Neutrophil (primary cell): ENCODE data around the gene GRIP2.
A peak's percentile ranks its signal among the peaks of the same experiment; 100 is the strongest.

Source experiments
- H3K27ac ChIP-seq: fragments of 200-600 bp; sonication (generic); 2 replicates; pipeline ENCODE4 v1.5.1; 2016; ENCODE audit warnings: mild to moderate bottlenecking, moderate library complexity
- H3K27me3 ChIP-seq: fragments of 200-600 bp; sonication (generic); 2 replicates; pipeline ENCODE4 v1.6.0; 2016; ENCODE audit warnings: mild to moderate bottlenecking
- H3K36me3 ChIP-seq: fragments of 200-600 bp; sonication (generic); 2 replicates; pipeline ENCODE4 v1.5.1; 2017
- H3K4me1 ChIP-seq, 2 experiments: fragments of 200-600 bp in 1 of 2; sonication (generic) in 1 of 2; 1 replicate in 1 of 2; 2 replicates in 1 of 2; pipeline versions ENCODE4 v1.5.1 to v1.6.1; 2013 to 2016; ENCODE audit warnings: low read depth in 1 of 2, low read length in 1 of 2, mild to moderate bottlenecking in 1 of 2, moderate library complexity in 1 of 2; ENCODE audit not compliant: control insufficient read depth in 1 of 2, insufficient read depth in 1 of 2
- H3K4me3 ChIP-seq, 2 experiments: fragments of 200-600 bp in 1 of 2; sonication (generic) in 1 of 2; 1 replicate in 1 of 2; 2 replicates in 1 of 2; pipeline ENCODE4 v1.5.1; 2013 to 2016; ENCODE audit warnings: low read depth in 1 of 2, low read length in 1 of 2, mild to moderate bottlenecking in 1 of 2, moderate library complexity in 1 of 2
- H3K9me3 ChIP-seq: fragments of 200-600 bp; sonication (generic); 2 replicates; pipeline ENCODE4 v1.5.1; 2016
- TF ChIP-seq, protein P1 (sequence below): fragments of 200-600 bp; sonication (generic); IDR thresholded peaks from 2 replicates; pipeline ENCODE4 v1.5.1; 2016; ENCODE audit warnings: antibody characterized with exemption

GRIP2 gene

DNA sequence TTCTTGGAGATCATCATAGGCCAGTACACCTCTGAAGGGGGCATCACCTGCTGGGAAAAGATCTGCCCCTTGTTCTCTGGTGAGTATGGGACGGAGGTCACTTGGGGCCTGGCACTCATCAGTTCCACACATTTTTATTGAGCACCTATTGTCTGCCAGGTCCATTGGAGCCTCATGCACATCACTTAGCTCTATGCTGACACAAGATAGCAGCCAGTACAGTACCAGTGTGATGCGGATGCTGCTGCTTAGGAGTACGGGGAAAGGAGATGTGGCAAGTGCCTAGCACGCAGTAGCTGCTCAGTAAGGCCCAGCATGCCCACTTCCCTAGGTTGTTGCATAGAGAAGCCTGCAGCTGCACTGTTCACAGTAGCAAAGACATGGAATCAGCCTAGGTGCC is 94.4 kb downstream of the GRIP2 start:
- Histone ChIP-seq H3K27ac (peak overlapping the region; percentile 42), H3K27me3 (no peaks in the 10 kb centered on the region), H3K4me3 (no peak overlapping the region), H3K36me3 (peaks cover 94% of the 10 kb centered on the region), H3K9me3 (no peaks in the 10 kb centered on the region), H3K4me1 (peaks cover 10 to 14% of the 10 kb centered on the region in 2 experiments)
- TF ChIP-seq, protein P1, sequence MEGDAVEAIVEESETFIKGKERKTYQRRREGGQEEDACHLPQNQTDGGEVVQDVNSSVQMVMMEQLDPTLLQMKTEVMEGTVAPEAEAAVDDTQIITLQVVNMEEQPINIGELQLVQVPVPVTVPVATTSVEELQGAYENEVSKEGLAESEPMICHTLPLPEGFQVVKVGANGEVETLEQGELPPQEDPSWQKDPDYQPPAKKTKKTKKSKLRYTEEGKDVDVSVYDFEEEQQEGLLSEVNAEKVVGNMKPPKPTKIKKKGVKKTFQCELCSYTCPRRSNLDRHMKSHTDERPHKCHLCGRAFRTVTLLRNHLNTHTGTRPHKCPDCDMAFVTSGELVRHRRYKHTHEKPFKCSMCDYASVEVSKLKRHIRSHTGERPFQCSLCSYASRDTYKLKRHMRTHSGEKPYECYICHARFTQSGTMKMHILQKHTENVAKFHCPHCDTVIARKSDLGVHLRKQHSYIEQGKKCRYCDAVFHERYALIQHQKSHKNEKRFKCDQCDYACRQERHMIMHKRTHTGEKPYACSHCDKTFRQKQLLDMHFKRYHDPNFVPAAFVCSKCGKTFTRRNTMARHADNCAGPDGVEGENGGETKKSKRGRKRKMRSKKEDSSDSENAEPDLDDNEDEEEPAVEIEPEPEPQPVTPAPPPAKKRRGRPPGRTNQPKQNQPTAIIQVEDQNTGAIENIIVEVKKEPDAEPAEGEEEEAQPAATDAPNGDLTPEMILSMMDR = no peak

DNA sequence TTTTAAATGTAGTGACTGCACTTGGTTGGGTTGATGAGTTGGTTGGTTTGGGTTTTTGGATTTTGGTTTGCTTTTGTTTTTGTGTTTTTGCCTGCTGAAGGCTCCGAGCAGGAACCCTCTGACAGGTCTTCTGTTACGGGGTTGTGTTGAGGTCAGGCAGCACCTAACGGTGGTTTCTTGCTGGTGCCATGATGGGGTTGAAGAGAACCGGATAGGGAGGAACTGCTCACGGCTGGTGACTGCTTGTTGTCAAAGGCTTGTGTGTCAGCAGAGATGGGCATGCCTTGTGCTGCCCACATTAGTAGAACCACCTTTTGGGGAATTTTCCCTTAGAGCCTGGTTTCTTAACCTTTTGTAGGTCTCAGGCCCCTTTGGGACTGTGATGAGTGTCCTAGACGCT is 95.8 kb downstream of the GRIP2 start:
- Histone ChIP-seq H3K36me3 (peaks cover 83% of the 10 kb centered on the region), H3K27ac (peak overlapping the region; percentile 93), H3K4me1 (peaks cover 24 to 28% of the 10 kb centered on the region in 2 experiments), H3K9me3 (no peaks in the 10 kb centered on the region), H3K4me3 (no peak overlapping the region), H3K27me3 (no peaks in the 10 kb centered on the region)
- TF ChIP-seq, protein P1 = no peak

DNA sequence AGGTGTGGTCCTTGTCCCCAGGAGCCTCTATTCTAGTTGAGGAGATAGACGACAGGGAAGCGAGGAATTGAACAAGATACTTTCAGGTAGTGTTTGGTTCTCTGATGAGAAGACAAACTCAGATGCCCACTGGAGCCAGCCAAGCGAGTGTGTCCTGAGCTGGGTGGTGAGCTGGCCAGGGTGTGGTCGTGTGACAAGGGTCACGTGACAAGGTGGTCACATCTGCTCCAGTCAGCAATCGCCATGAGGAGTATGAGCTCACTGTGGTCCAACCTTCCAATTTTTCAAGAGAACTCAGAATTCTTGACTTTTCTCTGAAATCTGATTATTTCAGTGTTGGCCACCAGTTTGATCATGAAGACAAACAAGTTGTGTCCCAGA is 98.2 kb downstream of the GRIP2 start:
- Histone ChIP-seq H3K27ac (peak overlapping the region; percentile 93), H3K4me1 (peaks cover 46 to 52% of the 10 kb centered on the region in 2 experiments), H3K27me3 (no peaks in the 10 kb centered on the region), H3K9me3 (no peaks in the 10 kb centered on the region), H3K4me3 (no peak overlapping the region), H3K36me3 (peaks cover 58% of the 10 kb centered on the region)
- TF ChIP-seq, protein P1 = no peak

DNA sequence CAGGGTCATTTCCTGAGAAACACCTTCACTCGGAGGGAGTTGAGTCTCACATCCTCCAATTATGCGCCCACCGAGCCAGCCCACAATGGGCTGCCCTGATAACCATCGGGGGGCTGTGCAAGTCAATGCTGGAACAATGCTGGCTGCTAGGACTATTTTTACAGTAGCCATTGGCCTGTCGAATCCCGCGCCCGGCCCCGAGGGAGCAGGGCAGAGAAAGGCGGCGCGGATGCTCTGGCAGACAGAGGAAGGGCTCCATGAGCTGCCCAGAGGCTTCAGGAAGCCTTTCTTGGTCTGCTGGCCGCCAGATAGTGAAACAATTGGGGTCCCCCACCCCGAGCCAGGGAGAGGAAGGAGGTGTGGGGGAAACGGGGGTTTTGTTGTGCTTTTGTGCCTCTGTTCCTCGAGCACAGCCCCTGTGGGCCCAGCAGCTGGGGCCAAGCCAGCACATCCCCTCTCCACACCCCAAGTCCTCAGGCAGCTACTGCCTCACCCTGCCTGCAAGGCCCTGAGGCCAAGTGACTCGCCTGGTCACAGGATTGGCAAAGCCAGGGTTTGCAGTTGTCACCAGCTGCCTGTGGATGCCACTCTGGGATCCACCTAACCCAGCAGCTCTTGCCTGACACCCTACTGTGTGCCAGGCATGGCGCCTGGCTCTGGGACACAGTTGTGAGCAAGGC is 98.8 kb downstream of the GRIP2 start:
- TF ChIP-seq, protein P1 = no peak
- no peaks in the 10 kb centered on the region for H3K9me3 ChIP-seq
- no peak overlapping the region for H3K4me3 ChIP-seq
- H3K27me3 ChIP-seq = no peaks in the 10 kb centered on the region
- H3K4me1 ChIP-seq = peaks cover 51 to 58% of the 10 kb centered on the region in 2 experiments
- H3K27ac ChIP-seq = peak overlapping the region; percentile 93
- peaks cover 53% of the 10 kb centered on the region for H3K36me3 ChIP-seq

DNA sequence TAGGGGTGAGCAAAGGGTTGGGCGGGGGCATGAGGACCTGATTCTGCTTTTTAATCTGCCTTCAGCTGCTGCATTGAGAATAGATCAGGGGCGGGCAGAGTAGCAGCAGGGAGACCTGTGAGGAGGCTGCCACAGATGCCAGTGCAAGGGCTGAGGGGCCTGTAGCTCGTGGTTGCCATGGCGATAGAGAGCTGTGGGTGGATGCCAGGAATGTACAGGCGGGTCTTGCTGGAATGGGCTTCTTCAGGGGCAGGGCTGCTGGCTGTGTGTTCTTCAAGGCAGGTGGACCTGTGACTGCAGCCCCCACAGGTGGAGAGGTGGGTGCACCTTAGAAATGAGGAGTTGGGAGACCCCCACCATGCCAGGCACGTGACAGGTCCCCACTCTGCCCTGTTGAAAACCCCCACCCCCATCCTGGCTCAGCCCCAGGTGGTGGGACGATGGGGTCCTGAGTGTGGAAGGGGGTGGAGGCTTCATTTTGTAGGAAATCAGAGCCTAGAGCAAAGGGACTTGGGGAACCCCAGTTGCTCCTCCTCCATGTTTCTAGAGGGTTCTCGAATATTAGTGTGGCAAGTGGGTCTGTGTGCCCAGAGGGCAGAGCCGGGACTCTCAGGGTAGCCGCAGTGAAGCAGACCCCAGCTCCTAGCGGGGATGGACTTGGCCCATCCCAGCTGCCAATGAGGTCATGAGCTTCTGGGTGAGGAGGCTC is 99.5 kb downstream of the GRIP2 start:
- Histone ChIP-seq H3K27ac (peak overlapping the region; percentile 93), H3K9me3 (no peaks in the 10 kb centered on the region), H3K4me3 (peak overlapping the region in 1 of 2 experiments; percentile 62), H3K4me1 (peaks cover 58 to 65% of the 10 kb centered on the region in 2 experiments), H3K27me3 (no peaks in the 10 kb centered on the region), H3K36me3 (peaks cover 46% of the 10 kb centered on the region)
- TF ChIP-seq, protein P1 = no peak
